Trophoblast cell (in vitro differentiated cells and primary cell): Measurements from ENCODE around the gene PYDC2.

Experiments
- DNase-seq, 2 donors: peaks; one replicate each; pipeline ENCODE4 v3.0.0-alpha.2; 2016
- H2AFZ ChIP-seq: 2 replicates; pipeline ENCODE4 v1.6.1; 2013; ENCODE audit warnings: low read length, moderate library complexity, mild to moderate bottlenecking; ENCODE audit not compliant: insufficient read depth, poor library complexity
- H2AK5ac ChIP-seq: 2 replicates; pipeline ENCODE4 v1.6.1; 2013; ENCODE audit warnings: mild to moderate bottlenecking, low read length
- H2BK120ac ChIP-seq: 2 replicates; pipeline ENCODE4 v1.6.1; 2013; ENCODE audit warnings: low read length, mild to moderate bottlenecking, moderate library complexity; ENCODE audit not compliant: insufficient read depth, poor library complexity
- H2BK12ac ChIP-seq: 2 replicates; pipeline ENCODE4 v1.6.1; 2013; ENCODE audit warnings: mild to moderate bottlenecking, low read length, moderate library complexity
- H2BK5ac ChIP-seq: 2 replicates; pipeline ENCODE4 v1.6.1; 2013; ENCODE audit warnings: low read length, low read depth, moderate library complexity, mild to moderate bottlenecking; ENCODE audit not compliant: poor library complexity
- H3K14ac ChIP-seq: 2 replicates; pipeline ENCODE4 v1.6.1; 2013; ENCODE audit warnings: mild to moderate bottlenecking, low read length
- H3K18ac ChIP-seq: 2 replicates; pipeline ENCODE4 v1.6.1; 2013; ENCODE audit warnings: mild to moderate bottlenecking, low read length
- H3K23ac ChIP-seq: 2 replicates; pipeline ENCODE4 v1.6.1; 2013; ENCODE audit warnings: low read length
- H3K27ac ChIP-seq: 2 replicates; pipeline ENCODE4 v1.5.1; 2013; ENCODE audit warnings: low read depth, mild to moderate bottlenecking, inconsistent platforms, low read length, moderate library complexity
- H3K27me3 ChIP-seq: 2 replicates; pipeline ENCODE4 v1.6.1; 2013; ENCODE audit warnings: inconsistent platforms, mild to moderate bottlenecking, low read length, moderate library complexity; ENCODE audit not compliant: insufficient read depth
- H3K36me3 ChIP-seq, 2 experiments: 1 replicate in 1 of 2; 2 replicates in 1 of 2; pipeline ENCODE4 v1.6.1; 2013; ENCODE audit warnings: low read length in 2 of 2, mild to moderate bottlenecking in 2 of 2, moderate library complexity in 1 of 2; ENCODE audit not compliant: insufficient read depth in 2 of 2, control insufficient read depth in 1 of 2
- H3K4ac ChIP-seq: 2 replicates; pipeline ENCODE4 v1.6.1; 2013; ENCODE audit warnings: low read depth, mild to moderate bottlenecking, low read length, moderate library complexity
- H3K4me1 ChIP-seq, 2 experiments: 1 replicate in 1 of 2; 2 replicates in 1 of 2; pipeline ENCODE4 v1.6.1; 2013; ENCODE audit warnings: low read length in 2 of 2, mild to moderate bottlenecking in 2 of 2, moderate library complexity in 1 of 2; ENCODE audit not compliant: insufficient read depth in 2 of 2, control insufficient read depth in 1 of 2
- H3K4me2 ChIP-seq: 2 replicates; pipeline ENCODE4 v1.6.1; 2013; ENCODE audit warnings: inconsistent platforms, mild to moderate bottlenecking, low read length, moderate library complexity
- H3K4me3 ChIP-seq: 2 replicates; pipeline ENCODE4 v1.5.1; 2013; ENCODE audit warnings: mild to moderate bottlenecking, low read depth, low read length, inconsistent platforms
- H3K79me1 ChIP-seq: one replicate; pipeline ENCODE4 v1.6.1; 2013; ENCODE audit warnings: low read length
- H3K79me2 ChIP-seq: 2 replicates; pipeline ENCODE4 v1.6.1; 2013; ENCODE audit warnings: low read length, mild to moderate bottlenecking; ENCODE audit not compliant: control insufficient read depth, insufficient read depth, poor library complexity
- H3K9ac ChIP-seq: 2 replicates; pipeline ENCODE4 v1.6.1; 2013; ENCODE audit warnings: mild to moderate bottlenecking, low read length
- H3K9me3 ChIP-seq: 2 replicates; pipeline ENCODE4 v1.6.1; 2013; ENCODE audit warnings: low read depth, mild to moderate bottlenecking, control low read depth, inconsistent platforms, low read length; ENCODE audit not compliant: insufficient read depth
- H4K12ac ChIP-seq: 2 replicates; pipeline ENCODE4 v1.6.1; 2013; ENCODE audit warnings: low read depth, mild to moderate bottlenecking, low read length, moderate library complexity
- H4K8ac ChIP-seq: 2 replicates; pipeline ENCODE4 v1.6.1; 2013; ENCODE audit warnings: low read depth, mild to moderate bottlenecking, low read length, moderate library complexity
- H4K91ac ChIP-seq: one replicate; pipeline ENCODE4 v1.6.1; 2013; ENCODE audit warnings: low read depth, mild to moderate bottlenecking, low read length, moderate library complexity
- WGBS: extraction: QIAGEN DNeasy Blood & Tissue Kit; methylation state at CpG from one replicate; pipeline ENCODE4 v1.1.7; 2013; ENCODE audit warnings: missing lambda C conversion rate; ENCODE audit not compliant: insufficient read length, insufficient coverage; ENCODE audit errors: extremely low coverage; 5-methylcytosine and 5-hydroxymethylcytosine counted together

The PYDC2 gene

DNA sequence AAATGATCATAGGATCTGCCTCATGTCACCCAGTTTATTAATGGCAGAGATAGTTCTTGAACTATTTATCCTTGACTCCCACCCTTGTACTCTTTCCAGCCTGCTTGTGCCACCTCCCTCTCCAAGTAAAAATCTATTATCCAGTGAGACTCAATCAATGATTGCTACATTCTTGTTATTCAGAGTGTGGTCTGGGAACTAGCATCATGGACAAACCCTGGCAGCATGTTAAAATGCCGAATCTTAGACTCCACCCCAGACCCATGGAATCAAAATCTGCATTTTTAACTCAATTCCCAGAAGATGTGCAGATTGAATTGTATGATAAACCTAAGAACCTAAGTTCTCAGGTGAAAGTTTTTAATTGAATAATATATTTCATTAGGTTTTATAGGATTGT lies 34.7 kb upstream of the PYDC2 start:
- no peak for DNase-seq

DNA sequence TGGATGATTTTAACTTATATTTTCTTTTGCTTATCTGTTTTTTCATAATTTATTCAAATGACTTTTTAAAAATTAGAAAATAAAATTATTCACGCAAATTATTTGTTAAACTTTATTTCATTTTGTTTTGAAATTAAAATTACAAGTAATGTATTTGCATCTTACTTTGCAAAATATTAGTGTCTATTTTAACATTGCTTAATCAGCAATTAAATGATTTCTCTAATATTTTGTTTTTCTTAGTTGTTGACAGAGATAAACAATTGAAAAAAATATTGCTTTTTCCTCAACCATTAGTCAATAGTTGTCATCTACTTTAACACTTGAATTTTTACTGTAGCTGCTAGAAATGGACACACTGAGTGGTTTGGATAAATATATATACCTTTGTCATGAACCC lies 32.8 kb upstream of the PYDC2 start:
- Histone ChIP-seq H2BK5ac (no peak overlapping the region), H3K27ac (no peak overlapping the region), H2AFZ (no peak overlapping the region), H2AK5ac (no peak overlapping the region), H3K23ac (no peak overlapping the region), H2BK120ac (no peak overlapping the region), H3K9me3 (no peaks in the 10 kb centered on the region), H4K12ac (no peak overlapping the region), H4K91ac (no peak overlapping the region), H3K9ac (no peak overlapping the region), H3K4me3 (no peak overlapping the region), H3K18ac (no peak overlapping the region), H4K8ac (no peak overlapping the region), H3K14ac (no peak overlapping the region), H3K79me1 (no peaks in the 10 kb centered on the region), H3K4ac (no peak overlapping the region), H3K4me1 (peaks cover 0 to 3% of the 10 kb centered on the region in 2 experiments), H3K36me3 (no peaks in the 10 kb centered on the region), H2BK12ac (no peak overlapping the region), H3K79me2 (no peaks in the 10 kb centered on the region), H3K4me2 (no peak overlapping the region), H3K27me3 (no peaks in the 10 kb centered on the region)
- DNase-seq: no peak
- no CpG with 5 or more reads among the region's 1 CpG for WGBS

More for the DNA sequence above, 34.7 kb upstream of the PYDC2 start:
- Histone ChIP-seq H3K23ac (no peak overlapping the region), H3K18ac (no peak overlapping the region), H3K27me3 (no peaks in the 10 kb centered on the region), H3K4ac (no peak overlapping the region), H3K9ac (no peak overlapping the region), H3K14ac (no peak overlapping the region), H2BK12ac (no peak overlapping the region), H4K8ac (no peak overlapping the region), H3K36me3 (no peaks in the 10 kb centered on the region), H3K4me1 (no peaks in the 10 kb centered on the region), H3K27ac (no peak overlapping the region), H4K91ac (no peak overlapping the region), H4K12ac (no peak overlapping the region), H3K4me3 (no peak overlapping the region), H2BK5ac (no peak overlapping the region), H3K79me1 (no peaks in the 10 kb centered on the region), H2AK5ac (no peak overlapping the region), H2BK120ac (no peak overlapping the region), H2AFZ (no peak overlapping the region), H3K4me2 (no peak overlapping the region), H3K79me2 (no peaks in the 10 kb centered on the region), H3K9me3 (no peaks in the 10 kb centered on the region)
- WGBS: no CpG with 5 or more reads among the region's 1 CpG

DNA sequence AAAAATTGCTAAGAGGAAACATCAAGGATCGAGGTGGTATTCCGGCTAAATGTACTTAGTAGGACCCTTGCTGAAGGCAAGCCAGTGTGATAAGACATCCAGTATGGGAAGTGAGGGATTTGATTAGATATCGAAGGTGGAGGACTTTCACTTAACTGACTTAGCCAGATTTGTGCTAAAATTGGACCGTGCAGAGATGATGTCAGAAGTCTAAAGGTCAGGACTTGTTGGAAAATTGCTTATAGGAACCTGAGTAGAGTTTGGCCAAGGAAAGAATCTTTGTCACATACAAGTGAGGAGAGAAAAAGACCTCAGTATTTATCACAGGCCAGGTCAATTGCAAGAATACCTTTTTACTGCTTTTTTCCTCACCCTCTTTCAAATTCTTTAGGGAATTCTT lies 30.9 kb upstream of the PYDC2 start:
- Histone ChIP-seq H3K4me1 (peaks cover 0 to 3% of the 10 kb centered on the region in 2 experiments), H3K14ac (no peak overlapping the region), H4K8ac (no peak overlapping the region), H3K36me3 (no peaks in the 10 kb centered on the region), H2BK120ac (no peak overlapping the region), H3K4me3 (no peak overlapping the region), H3K9ac (no peak overlapping the region), H2BK5ac (no peak overlapping the region), H3K18ac (no peak overlapping the region), H3K23ac (no peak overlapping the region), H3K4ac (no peak overlapping the region), H3K79me2 (no peaks in the 10 kb centered on the region), H2AK5ac (no peak overlapping the region), H4K12ac (no peak overlapping the region), H3K27me3 (no peaks in the 10 kb centered on the region), H3K4me2 (no peak overlapping the region), H2BK12ac (no peak overlapping the region), H3K79me1 (no peaks in the 10 kb centered on the region), H3K27ac (no peak overlapping the region), H4K91ac (no peak overlapping the region), H3K9me3 (no peaks in the 10 kb centered on the region), H2AFZ (no peak overlapping the region)
- DNase-seq: no peak
- no CpG with 5 or more reads among the region's 4 CpGs for WGBS

DNA sequence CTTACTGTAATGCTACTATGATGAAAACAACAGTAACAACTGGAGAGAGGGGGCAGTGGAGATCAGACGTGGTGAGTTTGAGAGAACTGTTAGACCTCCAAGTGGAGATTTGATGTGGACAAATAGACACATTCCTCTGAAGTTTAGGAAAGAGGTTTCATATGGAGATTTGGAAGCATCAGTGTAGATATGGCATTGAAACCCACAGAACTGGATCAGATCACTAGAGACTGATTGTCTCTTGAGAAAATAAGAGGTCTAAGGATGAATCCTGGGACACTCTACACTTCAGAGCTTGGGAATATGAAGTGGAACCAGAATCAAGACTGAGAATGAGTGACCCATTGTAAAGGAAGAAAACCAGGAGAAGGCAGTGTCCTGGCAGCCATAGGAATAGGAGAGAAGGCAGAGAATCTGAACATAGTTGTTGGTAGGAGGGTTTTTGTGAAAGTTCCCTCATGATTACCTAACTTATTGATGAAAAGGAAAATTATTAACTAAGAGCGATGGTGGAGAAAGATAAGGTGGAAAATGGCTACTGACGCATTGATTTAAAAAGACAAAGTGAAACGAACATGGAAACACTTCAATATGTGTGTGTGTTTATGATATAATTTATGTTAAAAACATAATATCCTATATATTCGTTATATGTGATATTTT lies 29.7 kb upstream of the PYDC2 start:
- Histone ChIP-seq H3K9ac (no peak overlapping the region), H2AFZ (no peak overlapping the region), H3K23ac (no peak overlapping the region), H3K27me3 (no peaks in the 10 kb centered on the region), H3K27ac (no peak overlapping the region), H4K12ac (no peak overlapping the region), H3K4me2 (no peak overlapping the region), H3K14ac (no peak overlapping the region), H3K36me3 (no peaks in the 10 kb centered on the region), H3K4ac (no peak overlapping the region), H3K79me2 (no peaks in the 10 kb centered on the region), H3K9me3 (no peaks in the 10 kb centered on the region), H3K18ac (no peak overlapping the region), H3K4me3 (no peak overlapping the region), H2BK12ac (no peak overlapping the region), H2AK5ac (no peak overlapping the region), H3K79me1 (no peaks in the 10 kb centered on the region), H2BK5ac (no peak overlapping the region), H2BK120ac (no peak overlapping the region), H4K91ac (no peak overlapping the region), H4K8ac (no peak overlapping the region), H3K4me1 (peaks cover 0 to 3% of the 10 kb centered on the region in 2 experiments)
- WGBS: 100% methylated on average over 1 of the region's 5 CpGs
- DNase-seq: no peak
